Body of pancreas (tissue), 4 donors: ENCODE results near the gene ARHGAP4.

Experiments used
- POLR2A ChIP-seq, 3 donors: fragments of 450-650 bp; IDR thresholded peaks; one replicate each; pipeline ENCODE4 v1.6.1; 2016; ENCODE audit warnings: antibody characterized with exemption in 3 of 3, mild to moderate bottlenecking in 2 of 3
- TF ChIP-seq, protein P1 (sequence below), 7 experiments: fragments of 450-650 bp in 4 of 7; fragments of 200-600 bp in 3 of 7; sonication (generic) in 3 of 7; IDR thresholded peaks; one replicate each; pipeline ENCODE4 v1.5.1; 2016 to 2019; ENCODE audit warnings: antibody characterized with exemption in 7 of 7

DNA sequence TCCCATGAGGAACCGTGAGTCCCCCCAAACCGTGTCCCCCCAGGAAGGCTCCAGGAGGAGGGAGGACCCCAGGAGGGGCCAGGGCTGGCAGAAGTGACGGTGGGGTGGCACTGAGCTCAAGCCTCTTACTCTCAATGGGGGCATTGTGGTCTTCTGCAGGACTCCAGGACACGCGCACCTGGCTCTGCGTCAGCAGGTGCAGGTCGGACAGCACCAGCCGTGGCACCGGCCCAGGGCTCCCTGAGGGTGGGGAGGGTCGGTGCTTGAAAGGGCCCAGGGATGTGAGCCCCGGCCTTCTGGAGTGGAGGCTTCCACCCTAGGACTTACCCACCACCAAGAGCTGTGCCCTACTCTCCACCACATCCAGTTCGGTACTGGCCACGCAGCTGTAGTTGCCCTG lies 58.4 kb downstream of the ARHGAP4 start:
- TF ChIP-seq POLR2A (IDR thresholded peaks at IDR 0.05): no peak
- TF ChIP-seq, protein P1, sequence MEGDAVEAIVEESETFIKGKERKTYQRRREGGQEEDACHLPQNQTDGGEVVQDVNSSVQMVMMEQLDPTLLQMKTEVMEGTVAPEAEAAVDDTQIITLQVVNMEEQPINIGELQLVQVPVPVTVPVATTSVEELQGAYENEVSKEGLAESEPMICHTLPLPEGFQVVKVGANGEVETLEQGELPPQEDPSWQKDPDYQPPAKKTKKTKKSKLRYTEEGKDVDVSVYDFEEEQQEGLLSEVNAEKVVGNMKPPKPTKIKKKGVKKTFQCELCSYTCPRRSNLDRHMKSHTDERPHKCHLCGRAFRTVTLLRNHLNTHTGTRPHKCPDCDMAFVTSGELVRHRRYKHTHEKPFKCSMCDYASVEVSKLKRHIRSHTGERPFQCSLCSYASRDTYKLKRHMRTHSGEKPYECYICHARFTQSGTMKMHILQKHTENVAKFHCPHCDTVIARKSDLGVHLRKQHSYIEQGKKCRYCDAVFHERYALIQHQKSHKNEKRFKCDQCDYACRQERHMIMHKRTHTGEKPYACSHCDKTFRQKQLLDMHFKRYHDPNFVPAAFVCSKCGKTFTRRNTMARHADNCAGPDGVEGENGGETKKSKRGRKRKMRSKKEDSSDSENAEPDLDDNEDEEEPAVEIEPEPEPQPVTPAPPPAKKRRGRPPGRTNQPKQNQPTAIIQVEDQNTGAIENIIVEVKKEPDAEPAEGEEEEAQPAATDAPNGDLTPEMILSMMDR (IDR thresholded peaks at IDR 0.05): no peak
